Hematopoietic multipotent progenitor cell treated with erythropoietin and hydrocortisone succinate and interleukin-3 and kit ligand, for 6 days (in vitro differentiated cells): ENCODE results near the gene CAB39L.
"Not testable (repeated sequence)": the region's sequence is repeated elsewhere in the genome, so short reads cannot be mapped to it uniquely, and the experiment has no call there.

Experiments used
- DNase-seq: peaks from one replicate; pipeline ENCODE4 v3.0.0-alpha.2; 2015

CAB39L gene

GRCh38 chr13:49305792-49306425 is 138.0 kb downstream of the CAB39L start:
- no peak for DNase-seq

DNA sequence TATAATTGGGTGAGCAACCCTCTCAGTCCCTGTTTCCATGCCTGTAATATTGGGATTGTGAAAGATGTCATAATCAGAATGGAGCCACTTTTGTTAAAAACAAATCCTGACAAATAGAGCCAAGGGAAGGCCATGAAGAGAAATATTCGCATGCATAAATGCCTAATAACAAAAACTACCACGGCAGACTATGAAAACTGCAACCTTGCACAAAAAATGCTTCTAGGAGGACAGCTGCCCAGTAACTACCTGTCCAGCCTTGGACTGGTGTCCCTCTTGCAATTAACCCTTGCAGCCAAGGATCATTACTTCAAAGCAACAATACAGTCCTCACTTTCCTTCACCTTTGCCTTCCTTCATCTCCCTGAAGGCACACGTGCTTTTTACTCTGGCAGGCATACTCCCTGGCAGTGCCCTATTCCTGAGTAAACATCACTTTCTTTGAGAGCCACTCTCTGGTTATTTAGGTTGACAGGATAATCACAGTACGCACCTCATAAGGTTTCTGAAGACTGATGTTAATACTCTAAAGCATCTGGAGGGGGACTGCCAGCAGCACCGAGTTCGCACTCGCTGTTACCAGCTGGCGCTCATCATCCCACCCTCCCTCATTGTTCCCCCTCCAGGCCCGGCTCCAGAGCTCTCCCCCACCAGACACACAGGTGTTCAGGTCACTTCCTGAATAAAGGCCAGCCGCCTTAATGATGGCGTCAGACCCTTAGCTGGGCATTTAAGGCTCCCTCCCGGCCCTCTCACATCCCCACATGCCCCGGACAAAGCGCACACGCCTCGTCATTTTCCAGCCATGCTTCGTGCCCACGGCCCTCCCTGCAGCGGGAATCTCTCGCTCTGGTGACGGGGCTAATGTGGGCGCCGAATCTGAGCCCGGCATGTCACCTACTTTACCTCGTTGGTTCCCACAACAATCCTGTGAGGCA is 138.8 kb downstream of the CAB39L start:
- no peak for DNase-seq

DNA sequence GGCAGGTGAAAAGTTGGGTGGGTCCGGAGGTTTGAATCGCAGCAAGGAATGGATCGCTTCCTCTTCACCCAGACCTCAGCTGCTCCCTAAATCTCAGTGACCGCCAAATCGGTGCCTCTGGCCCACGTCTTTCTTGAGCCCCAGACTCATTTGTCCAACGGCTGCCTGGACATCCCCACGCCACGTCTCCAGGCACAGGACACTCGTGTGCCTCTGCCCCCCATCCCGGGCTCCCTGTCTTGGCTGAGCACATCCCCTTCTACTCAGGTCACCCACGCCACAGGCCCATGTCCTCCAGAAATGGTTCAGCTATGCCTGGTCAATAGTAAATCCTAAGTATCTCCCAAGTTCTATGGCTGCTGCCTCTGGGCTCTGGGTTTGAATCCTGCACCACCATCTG is 139.5 kb downstream of the CAB39L start:
- DNase-seq, result no peak

- no peak for DNase-seq
Observed at GRCh38 chr13:49303533-49304252, 140.2 kb downstream of the CAB39L start.

DNA sequence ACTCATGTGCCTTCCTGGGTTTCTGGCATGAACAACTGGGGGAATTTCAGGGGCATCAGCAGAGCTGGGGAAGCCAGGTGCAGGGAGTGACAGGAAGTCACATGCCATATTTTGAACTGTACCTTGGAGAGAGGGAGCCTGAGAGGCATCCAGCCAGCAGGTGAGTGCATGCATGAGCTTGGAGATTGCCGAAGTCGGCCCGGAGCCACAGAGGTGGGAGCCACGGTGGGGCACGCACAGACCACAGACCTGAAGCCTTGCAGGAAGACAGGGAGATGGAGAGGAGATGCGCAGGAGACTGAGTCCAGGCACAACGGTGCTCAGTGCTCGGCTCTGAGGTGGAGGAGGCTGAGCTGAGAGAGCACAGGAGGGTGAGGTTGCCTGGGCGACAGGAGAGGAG is 141.0 kb downstream of the CAB39L start:
- no peak for DNase-seq

DNA sequence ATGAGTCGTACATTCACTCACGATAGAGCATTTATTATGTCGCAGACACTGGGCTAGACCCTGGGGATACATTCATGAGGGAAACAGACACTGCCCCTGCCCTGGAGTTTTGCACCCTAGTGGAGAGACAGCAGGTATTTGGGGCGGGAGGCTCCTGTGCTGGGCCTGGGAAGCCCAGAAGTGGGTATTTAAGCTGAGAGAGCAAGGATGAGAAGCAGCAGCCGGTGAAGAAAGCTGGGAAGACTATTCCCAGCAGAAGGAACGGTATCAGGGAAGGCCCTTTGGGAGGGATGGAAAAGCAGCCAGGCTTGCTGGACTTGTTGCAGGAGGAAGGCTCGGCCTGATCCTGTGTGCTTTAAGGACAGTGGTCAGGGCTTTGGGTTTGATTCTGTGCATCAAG is 141.6 kb downstream of the CAB39L start:
- DNase-seq, result no peak

- DNase-seq, result peak; percentile 93
Observed at GRCh38 chr13:49300739-49301589, 142.9 kb downstream of the CAB39L start.

- DNase-seq, result no peak
Observed at GRCh38 chr13:49300276-49300675, 143.6 kb downstream of the CAB39L start.

GRCh38 chr13:49298903-49299605 is 144.8 kb downstream of the CAB39L start:
- no peak for DNase-seq

DNA sequence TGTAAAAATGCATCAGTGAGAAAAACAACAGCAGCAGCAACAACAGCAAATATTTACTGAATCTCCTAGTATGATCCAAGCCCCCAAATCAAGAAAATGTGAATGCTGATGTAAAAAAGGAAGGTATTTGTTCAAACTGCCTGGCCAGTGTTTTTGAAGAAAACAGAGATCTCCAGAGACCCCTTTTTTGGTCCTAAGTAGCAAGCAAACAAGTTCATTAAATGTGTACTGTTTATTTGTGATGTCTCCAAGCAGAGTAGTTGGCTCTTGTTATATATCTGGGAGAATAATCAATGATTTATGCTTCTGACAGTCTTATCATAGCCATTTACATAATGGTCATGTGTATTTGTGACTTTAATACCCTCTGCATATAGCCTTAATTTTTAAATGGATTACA is 145.4 kb downstream of the CAB39L start:
- DNase-seq, result no peak

GRCh38 chr13:49297338-49297737 is 146.5 kb downstream of the CAB39L start:
- no peak for DNase-seq

DNA sequence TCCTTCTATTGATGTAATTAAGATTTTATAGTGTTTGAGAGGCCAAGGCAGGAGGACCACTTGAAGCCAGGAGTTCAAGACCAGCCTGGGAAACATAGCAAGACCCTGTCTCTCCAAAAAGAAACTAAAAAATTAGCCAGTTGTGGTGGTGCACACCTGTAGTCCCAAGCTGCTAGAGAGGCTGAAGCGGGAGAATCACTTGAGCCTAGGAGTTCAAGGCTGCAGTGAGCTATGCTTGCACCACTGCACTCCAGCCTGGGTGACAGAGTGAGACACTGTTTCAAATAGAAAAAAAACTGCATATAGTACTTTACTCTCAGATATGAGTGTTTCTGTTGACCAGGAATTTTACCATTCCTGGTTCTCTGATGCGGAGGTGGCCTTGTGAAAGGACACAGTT is 147.2 kb downstream of the CAB39L start:
- no peak for DNase-seq

DNA sequence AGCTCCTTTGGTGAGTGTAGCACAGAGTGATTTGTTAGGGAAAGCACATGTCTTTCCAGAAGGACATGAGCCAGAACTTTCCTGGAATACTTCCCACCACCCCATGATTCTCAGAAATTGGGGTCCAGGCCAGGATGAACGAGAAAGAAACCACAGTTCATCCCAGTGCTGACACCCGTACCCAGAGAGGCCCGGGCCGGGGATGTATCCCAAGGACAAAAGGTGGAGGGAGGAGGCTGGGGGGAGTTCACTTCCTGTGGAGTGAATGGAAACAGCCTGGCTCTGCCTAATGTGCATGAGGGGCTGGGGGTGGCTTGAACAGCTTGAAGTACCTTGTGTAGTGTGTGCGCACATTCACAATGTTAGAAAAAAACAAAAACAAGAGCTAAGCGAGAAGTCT is 148.6 kb downstream of the CAB39L start:
- no peak for DNase-seq

GRCh38 chr13:49294723-49295122 is 149.1 kb downstream of the CAB39L start:
- not testable (repeated sequence) for DNase-seq

- DNase-seq, result peak; percentile 66
Observed at GRCh38 chr13:49292742-49293486, 150.9 kb downstream of the CAB39L start.

DNA sequence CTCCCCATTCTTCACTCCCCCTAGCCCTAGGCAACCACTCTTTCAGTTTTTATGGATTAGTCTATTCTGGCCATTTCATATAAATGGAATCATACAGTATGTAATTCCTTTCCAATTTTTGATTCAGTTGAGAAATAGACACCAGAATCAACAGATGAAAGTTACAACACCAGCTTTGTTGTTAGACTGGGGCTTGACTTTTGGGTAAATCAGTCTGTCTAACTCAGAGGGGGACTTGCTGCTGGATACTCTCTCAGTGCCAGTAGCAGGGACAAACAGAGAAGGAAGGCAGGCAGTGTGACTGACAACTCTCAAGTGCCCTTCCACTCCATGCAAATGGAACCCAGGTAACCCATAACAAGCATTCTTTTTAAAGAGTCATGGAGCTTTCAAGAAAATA is 155.4 kb downstream of the CAB39L start:
- no peak for DNase-seq

GRCh38 chr13:49287995-49288394 is 155.9 kb downstream of the CAB39L start:
- DNase-seq, result no peak

GRCh38 chr13:49279885-49280284 is 164.0 kb downstream of the CAB39L start:
- no peak for DNase-seq

DNA sequence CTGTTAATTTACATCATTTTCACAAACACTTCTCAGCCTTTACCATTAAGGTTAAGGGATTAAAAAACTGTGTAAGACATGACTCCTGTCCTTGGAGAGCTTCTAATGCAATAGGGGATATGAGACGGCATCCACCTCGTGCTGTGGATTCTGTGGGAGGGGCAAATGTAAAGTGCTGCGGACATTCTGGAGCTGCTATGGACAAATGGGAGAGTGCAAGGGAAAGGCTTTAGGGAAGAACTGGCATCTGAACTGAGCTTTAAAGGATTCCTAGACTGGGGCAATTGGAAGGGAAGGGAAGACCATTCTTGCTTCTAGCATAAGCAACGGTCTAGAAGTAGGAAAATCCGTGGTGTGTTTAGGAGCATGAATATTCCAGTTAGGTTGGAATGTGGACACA is 164.8 kb downstream of the CAB39L start:
- DNase-seq, result no peak

DNA sequence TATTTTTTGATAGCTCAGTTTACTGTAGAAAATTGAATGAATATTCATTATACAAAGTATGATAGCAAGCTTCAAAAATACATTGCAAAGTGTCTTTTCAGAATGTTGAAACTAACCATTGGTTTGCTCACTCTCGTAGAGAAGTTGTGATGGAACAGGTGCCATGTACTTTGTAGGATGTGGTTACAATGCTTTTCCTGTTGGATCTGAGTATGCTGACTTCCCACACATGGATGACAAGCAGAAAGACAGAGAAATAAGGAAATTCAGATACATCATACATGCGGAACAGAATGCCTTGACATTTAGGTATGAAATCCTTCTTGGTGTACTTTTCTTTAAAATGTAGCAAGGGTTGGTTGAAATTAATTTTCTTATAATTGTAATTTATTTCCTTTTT is 165.7 kb downstream of the CAB39L start:
- no peak for DNase-seq

DNA sequence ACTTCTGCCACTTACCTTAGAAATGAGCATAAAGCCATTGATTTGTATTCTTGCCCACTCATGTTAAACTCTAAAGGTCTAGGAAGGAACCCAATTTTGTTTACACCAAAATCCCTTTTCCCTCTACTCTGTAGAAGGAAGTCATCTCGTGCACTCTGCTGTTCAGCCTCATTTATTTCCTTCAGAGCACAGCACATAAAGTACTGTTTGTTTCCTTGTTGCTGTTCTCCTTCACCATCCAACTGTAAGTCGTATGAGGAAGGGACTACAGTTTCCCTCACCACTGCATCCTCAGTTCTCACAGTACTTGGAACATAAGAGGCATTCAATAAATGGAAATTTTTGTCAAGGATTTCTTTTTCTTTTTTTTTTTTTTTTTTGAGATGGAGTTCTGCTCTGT is 171.6 kb downstream of the CAB39L start:
- DNase-seq, result no peak
